Esophagus mucosa (tissue), 1 donor: ENCODE measurements around the gene AP2A2. TPM values are rescaled to one million over a fixed set of nuclear protein-coding genes. Genes with fewer than 3 reads are reported as not detected.
A peak's percentile ranks its signal among the peaks of the same experiment; 100 is the strongest.

ENCODE experiments used
- ATAC-seq: fragments of 200-7000 bp; cut with Tn5 transposase; one replicate; pipeline ENCODE4 v1.9.1; 2020
- total RNA-seq: library from RNA; stranded (reverse); gene quantifications from one replicate; pipeline ENCODE4 v1.2.4, GENCODE V29; 2023
- donor health status: DM: yes; HTN: yes; CAD: no.

AP2A2 gene
- total RNA-seq, 1 donor from 2014 or later: 34.9 TPM

DNA sequence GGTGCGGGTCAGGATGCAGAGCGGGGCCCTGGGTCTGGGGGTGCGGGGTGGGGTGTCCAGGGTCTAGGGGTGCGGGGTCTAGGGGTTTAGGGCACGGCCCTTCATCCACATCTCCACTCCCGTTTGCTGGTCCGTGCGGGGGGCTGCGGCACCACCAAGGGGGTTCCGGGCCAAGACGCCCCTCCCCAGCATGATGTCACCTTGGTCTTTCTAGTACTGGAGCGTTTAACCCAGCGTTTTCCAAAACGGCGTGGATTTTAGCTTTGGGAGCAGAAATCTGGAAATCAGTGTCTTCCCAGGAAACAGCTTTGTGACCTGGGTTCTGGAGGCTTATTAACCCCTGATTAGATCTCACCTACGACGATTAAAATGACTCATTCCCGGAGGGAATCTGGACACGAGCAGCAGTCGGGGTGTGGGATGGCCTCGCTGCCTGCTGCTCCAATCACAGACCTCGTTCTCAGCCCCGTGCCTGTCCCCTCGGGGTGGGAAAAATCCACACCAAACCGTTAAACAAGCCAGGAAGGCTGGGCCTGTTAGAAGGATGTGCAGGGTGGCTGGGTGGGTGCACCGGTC lies 759 bp downstream of the AP2A2 start:
- peak; percentile 12 for ATAC-seq

DNA sequence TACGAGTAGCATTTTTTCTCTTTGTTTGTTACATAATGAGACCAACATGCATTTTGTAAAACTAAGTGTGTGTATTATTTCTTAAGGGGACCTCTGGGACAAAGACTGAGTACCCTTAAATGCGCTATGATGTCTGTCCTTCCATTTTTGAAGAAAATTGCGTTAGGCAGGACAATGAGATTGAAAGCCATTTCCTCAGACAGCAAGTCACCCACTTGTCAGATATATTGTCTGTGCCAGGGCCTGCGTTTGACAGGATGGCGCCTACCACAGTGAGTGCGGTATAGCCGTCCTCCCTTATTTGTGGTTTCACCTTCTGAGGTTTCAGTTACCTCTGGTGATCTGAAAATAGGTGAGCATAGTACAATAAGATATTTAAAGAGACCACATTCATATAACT lies 2.2 kb downstream of the AP2A2 start:
- no peak for ATAC-seq

DNA sequence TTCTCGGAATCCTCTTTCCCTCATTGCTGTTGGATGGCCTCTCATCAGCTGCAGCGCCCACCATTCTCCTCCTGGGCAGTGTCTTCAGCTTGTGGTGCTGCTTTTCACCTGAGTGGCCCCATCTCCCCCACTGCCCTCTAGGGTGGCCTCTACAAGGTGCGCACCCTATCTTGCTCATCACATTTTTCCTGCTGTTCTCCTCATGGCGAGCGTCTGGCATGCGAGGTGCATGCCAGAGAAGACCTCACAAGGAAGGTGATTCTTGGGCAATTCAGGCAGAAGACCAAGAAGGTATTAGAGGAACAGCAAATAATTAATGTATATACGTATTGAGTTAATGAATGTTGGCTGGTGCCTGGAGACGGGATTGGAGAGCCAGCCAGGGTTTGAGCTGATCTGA lies 3.1 kb downstream of the AP2A2 start:
- ATAC-seq: no peak

DNA sequence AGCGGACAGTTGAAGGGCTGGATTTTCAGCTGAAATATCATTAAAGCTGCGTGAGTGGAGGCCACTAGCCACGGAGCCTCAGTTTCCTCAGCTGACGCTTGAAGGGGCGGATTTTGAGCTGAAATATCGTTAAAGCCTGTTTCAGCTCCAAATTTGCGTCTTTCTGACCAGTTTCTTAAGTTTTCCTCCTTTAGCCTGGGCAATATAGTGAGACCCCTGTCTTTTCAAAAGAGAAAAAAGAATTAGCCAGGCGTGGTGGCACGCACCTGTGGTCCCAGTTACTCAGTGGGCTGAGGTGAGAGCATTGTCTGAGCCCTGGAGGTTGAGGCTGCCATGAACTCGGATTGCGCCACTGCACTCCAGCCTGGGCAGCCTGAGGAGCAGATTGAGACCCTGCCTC lies 3.7 kb downstream of the AP2A2 start:
- no peak for ATAC-seq

DNA sequence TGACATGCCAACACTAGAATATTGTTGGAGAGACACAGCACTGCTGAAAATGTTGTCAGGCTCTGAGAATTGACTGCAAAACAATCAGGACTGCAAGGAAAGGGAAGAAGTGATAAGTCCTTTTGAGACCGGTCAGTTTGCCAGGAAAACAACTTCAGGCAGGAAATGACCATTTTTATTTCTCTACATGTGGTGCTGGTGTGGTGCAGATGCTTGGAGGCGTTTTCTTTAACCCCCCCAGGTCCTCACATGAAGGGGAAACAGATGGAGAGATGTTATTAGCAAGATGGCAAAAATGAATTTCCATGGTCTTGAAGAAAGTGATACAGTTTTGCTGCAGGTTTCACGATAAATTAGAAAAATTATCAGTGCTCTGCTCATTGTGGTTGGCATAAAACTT lies 5.7 kb downstream of the AP2A2 start:
- ATAC-seq: no peak

DNA sequence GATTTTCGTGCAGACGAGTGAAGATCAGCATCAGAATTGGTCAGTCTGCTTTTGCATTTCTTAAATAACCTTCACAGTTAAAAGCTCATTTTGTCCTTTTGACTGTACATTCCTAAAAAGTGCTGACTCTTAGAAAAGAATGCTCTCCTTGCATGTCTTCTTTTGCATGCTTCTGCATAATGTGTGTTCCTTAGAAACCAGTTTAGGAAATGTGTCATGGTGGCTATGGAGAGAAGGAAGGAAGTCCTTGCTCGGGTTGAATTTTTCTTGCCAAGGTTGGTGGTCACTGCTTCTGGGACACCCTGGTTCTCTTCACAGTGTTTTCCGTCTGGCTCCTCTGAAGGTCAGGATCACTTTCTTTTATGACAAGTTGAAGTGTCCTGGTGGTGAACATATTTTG lies 6.8 kb downstream of the AP2A2 start:
- peak; percentile 39 for ATAC-seq

DNA sequence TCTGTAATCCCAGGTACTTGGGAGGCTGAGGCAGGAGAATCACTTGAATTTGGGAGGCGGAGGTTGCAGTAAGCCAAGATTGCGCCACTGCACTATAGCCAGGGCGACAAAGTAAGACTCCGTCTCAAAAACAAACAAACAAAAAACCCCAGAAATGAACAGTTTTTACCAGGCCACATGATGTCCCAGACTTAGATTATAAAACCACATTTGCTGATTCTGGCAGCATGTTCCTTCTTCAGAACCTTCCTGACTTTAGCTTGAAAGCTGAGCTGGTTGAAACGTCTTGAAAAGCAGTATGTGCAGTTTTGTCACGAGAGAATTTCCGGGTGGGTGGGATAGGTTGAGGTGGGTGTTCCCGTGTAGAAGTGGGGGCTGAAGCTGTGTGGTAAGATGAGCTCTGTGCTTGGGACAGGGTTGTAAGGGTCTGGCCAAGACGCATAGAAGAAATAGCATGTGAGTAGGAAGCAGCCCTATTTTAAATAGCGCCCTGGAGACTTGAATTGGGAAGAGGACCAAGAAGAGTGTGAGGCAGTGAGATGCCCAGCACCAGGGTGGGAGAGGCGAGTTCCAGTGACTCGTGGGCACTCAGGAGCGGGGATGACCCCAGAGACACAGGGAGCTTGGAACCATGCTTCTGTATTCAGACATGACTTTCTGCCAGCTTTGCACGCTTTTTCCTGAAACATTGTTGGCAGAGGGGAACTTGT lies 7.6 kb downstream of the AP2A2 start:
- ATAC-seq: no peak

DNA sequence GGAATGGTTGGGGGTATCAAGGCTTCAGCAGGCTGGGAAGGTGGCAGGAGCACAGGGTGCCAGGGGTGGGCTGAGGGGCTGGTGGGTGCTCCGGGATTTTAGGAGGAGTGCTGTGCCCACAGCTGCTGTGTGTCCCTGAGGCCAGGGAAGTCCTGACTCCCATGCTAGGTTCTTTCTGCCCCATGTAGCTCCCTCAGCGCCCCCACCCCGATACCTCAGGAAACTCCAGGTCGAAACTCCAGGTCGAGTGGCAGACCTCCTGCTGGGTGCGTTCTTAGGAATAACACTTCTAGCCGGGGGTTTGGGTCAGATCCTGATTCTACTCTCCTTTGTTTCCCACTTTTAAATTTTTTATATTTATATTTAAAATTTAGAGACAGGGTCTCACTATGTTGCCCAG lies 8.3 kb downstream of the AP2A2 start:
- ATAC-seq: no peak

DNA sequence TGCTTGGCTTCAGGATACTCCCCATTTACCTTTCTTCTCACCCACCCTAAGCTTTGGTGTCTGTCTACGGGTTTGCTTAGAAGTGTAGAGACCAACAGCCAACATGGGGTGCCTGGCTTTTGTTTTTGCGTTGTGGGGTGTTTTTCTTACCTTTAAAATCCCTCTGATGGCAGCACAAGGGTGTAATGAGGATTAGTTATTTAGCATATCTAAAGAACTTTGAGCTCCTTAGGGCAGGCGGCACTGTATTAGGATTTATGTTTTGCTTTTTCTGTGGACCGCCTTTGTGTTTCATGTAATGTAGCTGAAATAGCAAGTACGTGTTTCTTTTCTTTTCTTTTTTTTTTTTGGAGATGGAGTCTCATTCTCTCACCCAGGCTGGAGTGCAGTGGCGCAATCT lies 8.9 kb downstream of the AP2A2 start:
- ATAC-seq: no peak

DNA sequence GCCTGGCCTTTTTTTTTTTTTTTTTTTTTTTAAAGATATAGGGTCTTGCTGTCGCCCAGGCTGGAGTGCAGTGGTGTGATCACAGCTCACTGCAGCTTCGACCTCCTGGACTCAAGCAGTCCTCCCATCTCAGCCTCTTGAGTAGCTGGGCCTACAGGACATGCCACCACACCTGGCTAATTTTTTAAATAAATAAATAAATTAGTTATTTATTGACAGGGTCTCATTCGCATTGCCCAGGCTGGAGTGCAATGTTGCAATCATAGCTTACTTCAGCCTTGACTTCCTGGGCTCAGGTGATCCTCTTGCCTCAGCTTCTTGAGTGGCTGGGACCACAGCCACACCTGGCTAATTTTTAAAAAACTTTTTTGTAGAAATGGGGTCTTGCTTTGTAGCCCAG lies 10.5 kb downstream of the AP2A2 start:
- ATAC-seq: no peak

DNA sequence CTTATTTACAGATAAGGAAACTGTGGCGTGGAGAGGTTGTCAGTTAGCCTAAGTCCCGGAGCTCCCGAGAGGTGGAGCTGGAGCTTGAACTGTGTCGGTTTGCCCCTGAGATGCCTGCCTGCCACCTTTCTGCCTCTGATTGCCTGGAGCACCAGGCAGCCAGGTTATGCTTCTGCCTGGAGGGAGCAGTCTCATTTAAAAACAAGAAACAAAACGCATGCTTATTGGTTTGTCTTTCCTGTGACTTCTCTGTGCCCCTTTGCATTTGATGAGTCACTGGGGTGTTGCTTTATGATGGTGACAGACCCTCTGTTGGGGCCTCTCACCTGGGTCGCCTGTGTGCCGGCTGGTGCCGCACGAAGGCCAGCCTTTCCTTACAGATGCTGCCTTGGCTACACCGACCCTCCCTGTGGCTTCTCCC lies 12.2 kb downstream of the AP2A2 start:
- ATAC-seq: no peak

DNA sequence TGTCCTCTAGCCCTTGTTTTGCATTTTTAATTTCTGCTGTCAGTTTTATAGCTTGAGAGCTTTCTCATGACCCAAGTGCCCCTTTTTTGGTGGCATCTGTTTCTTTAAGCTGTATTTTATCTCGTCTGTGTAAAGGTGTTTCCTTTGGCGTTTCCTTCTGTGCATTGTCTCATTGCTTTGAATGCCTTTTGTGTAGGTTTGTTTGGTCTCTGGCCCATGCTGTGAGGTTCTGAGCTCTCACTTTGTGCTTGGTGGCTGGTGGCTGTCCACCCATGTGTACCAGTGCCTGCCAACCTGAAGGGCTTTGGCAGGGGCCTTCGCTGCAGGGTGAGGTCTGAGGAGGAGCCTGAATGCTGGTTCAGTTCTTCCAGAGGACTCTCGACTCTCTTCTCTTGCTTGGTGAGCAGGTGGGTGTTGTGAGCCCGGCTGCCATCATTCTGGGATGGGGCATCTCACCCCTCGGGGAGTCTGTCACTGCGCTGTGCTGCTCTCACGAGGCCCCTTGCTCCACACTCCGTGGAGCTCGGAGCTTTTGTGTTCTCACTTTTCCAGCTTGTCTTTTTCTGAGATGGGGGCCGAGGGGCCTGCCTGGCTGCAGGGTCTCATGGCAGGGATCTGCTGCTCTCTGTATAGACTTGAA lies 14.9 kb downstream of the AP2A2 start:
- ATAC-seq: no peak

DNA sequence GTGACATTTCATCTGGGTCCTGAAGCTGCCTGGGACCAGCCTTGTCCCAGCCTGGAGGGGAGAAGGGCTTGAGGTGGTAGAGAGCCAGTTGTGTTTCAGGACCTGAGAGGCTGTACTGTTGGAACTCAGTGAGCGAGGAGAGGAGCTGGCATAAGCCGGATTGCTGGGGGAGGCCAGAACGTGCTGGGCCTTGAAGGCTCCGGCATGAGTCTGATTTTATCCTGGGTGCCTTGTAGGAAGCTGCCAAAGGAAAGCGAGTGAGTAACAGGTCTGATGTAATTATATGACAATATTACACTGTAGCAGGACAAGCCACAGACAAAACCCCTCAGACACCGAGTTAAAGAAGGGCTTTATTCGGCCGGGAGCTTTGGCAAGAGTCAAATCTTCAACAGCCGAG lies 17.2 kb downstream of the AP2A2 start:
- ATAC-seq: peak; percentile 79

DNA sequence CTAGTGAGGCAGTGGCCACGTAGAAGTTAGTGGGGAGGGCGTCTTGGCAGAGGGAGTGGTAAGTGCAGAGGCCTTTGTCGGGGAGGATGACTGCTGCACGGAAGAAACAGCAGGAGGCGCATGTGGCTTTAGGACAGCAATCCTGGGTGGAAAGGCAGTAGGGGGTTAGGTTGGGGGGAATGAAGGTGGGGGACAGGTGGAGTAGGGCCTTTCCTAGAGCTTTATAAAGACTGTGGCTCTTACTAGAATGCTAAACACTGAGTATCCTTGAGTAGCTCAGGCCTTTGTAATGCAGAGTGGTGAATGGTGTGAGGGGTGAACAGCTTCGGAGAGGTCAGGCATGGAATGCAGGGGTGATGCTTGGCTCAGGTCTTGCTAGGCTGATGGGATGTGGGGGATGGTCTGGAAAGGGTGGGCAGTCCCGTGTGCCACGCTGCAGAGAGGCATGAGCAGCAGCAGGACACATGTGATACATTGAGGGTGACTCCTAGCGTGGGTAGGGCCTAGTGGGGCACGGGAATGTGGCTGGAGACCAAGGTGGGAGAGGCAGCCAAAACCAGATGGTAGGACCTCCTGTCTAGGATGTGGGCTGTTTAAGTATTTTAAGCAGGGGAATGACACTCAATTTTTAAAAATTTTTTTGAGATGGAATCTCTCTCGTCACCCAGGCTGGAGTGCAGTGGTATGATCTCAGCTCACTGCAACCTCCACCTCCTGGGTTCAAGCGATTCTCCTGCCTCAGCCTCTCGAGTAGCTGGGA lies 19.2 kb downstream of the AP2A2 start:
- ATAC-seq: no peak

DNA sequence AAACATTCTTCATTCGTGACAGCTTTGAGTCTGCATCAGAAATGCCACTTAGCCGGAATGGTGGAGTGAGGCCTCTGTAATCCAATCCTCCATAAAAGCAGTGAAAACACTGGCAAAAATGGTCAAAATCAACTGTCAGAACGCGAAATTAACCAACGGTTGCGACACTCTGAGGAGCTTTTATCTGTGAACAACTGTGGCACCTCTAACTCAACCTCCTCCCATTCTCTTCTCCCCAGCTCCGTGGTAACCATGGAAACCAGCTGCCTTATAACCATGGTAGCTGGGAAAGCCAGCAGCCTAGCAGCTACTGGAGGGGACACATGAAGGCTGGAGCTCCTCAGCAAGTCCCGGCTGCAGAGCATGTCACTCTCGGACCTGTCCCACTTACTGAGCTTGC lies 20.3 kb downstream of the AP2A2 start:
- ATAC-seq: no peak

DNA sequence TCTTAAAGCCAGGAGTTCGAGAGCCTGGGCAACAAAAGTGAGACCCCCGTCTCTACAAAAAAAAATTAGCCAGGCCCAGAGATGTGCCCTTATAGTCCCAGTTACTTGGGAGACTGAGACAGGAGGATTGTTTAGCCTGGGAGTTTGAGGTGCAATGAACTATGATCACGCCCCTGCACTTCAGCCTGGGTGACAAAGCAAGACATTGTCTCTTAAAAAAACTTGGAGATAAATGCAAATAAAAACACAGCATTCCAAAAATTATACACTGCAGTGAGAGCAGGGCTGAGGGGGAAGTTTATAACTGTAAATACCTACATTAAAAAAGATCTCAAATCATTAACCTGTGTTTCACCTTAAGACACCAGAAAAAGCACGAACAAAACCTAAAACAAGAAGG lies 22.1 kb downstream of the AP2A2 start:
- no peak for ATAC-seq

DNA sequence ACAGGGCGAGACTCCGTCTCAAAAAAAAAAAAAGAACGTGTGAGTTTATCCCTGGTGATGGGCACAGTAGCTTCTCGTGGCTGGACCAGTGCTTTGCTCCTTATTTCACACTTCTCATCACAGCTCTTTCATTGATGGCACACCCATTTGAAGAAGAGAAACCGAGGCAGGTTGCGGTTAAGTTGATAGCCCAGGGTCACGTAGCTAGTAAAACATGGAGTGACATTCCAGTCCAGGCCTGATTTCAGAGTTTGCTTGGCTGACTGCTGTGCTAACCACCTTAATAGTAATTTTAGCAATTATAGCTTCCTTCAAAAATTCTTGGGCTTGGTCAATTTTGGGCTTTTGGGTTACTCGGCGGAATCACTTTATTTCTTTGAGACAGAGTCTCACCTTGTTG lies 25.8 kb downstream of the AP2A2 start:
- no peak for ATAC-seq

DNA sequence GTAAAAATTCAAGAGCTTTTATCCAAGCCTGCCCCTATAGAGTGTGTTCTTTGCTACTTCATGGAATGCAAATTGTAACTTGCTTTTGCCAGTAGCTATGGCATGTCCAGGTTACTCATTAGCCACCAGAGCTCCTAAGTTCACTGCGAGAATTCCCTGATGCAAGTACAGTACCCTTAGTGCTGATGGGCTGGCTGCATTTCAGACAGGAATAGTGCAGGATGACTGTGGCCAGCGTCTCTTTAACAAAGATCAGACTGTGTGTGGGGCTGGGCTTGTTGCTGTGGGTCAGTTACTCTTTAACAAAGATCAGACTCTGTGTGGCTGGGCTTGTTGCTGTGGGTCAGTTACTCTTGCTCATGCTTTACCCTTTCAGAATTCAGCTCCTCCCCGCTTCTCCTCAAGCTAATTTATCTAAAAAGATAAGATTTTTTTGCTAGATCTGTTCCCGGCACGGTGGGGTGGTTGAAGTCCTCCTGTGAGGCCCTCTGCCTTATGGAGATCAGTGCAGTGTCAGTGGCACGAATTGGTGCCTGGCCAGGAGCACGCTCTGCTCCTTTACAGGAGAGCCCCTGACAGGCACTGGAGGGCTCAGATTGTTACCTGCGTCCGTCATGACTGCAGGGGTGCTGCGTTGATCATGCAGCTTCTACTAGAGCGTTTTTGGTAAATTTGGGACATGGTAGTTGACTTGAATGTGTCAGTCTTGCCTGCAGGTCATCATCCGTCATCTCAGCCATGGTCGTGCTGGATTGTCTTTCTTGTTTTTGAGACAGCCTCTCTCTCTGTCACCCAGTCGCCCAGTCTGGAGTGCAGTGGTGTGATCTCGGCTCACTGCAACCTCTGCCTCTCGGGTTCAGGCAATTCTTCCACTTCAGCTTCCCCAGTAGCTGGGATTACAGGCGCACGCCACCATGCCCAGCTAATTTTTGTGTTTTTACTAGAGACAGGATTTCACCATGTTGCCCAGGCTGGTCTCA lies 27.0 kb downstream of the AP2A2 start:
- no peak for ATAC-seq

DNA sequence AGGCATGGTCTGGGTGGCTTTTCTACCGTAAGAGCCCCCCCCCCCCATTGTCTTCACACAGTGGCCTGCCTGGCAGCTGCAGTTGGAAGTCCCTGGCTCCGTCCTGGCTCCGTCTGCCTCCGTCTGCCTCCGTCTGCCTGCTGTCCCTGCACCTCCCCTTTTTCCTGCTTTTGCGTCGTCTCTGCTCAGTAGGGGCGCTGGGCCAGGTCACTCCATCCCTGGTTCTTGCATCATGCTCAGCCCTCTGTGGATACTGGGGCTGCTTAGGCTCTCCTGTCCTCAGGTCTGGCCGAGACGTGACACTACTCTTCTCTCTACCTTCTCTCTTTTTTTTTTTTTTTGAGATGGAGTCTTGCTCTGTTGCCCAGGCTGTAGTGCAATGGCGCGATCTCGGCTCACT lies 27.8 kb downstream of the AP2A2 start:
- no peak for ATAC-seq

DNA sequence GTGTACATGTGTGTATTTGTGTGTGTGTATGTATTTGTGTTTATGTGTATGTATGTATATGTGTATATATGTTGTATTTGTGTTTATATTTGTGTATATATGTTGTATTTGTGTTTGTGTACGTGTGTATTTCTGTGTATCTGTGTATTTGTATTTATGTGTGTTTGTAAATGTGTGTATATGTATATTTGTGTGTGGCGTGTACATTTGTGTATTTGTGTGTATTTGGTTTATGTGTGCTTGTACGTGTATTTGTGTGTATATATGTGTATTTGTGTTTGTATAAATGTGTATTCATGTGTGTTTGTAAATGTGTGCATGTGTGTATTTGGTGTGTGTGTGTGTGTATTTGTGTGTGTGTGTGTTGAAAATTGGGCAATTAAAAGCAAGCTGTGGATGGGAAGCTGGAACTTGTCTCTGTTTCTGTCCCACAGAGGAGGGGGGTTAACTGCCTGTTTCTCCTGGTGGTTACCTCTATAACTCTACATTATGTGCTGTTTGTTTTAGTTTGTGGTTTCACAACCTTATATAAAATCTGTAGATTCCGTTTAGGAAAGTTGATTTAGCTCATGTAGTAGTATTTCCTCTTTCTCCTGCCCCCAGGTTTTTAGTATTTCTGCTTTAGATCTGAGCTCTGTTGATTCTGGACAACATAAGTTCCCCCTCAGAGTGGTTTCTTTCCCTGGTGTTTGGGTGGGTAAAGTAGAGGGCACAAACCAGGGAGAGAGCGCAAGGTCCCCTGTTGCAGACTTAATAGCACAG lies 28.9 kb downstream of the AP2A2 start:
- no peak for ATAC-seq
